SH-SY5Y (cell line): ENCODE measurements around the gene KRT79.

ENCODE experiments used
- GATA2 ChIP-seq: IDR thresholded peaks from 2 replicates; pipeline ENCODE4 v1.6.1; 2011; ENCODE audit warnings: mild to moderate bottlenecking, low read depth, low read length
- GATA3 ChIP-seq: IDR thresholded peaks from 2 replicates; pipeline ENCODE4 v1.6.1; 2011; ENCODE audit warnings: low read depth, mild to moderate bottlenecking, low read length, moderate library complexity

Gene KRT79

DNA sequence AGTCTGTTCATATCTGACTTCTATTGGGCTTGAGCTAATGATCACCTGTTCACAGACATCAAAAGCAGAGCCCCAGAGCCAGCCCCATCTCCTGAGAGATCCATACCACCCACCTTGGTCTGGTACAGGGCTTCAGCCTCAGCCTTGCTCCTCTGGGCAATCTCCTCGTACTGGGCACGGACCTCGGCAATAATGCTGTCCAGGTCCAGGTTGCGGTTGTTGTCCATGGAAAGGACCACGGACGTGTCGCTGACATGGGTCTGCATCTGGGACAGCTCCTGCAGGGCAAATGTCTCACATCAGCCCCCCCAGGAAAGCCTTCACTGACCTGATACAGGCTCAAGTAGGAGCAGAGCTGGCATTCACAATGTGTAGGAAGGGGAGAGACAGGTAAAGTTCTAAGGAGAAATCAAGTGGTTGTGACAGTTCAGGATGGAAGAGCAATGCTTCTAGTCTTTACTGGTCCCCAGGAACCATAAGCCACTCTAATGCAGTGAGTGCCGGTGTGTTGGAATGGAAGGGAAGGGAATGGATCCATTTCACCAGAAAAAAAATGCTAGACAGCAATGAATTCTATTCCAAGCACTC, 25.4 kb downstream of the KRT79 start:
- TF ChIP-seq GATA3, result no peak
- no peak for TF ChIP-seq GATA2

DNA sequence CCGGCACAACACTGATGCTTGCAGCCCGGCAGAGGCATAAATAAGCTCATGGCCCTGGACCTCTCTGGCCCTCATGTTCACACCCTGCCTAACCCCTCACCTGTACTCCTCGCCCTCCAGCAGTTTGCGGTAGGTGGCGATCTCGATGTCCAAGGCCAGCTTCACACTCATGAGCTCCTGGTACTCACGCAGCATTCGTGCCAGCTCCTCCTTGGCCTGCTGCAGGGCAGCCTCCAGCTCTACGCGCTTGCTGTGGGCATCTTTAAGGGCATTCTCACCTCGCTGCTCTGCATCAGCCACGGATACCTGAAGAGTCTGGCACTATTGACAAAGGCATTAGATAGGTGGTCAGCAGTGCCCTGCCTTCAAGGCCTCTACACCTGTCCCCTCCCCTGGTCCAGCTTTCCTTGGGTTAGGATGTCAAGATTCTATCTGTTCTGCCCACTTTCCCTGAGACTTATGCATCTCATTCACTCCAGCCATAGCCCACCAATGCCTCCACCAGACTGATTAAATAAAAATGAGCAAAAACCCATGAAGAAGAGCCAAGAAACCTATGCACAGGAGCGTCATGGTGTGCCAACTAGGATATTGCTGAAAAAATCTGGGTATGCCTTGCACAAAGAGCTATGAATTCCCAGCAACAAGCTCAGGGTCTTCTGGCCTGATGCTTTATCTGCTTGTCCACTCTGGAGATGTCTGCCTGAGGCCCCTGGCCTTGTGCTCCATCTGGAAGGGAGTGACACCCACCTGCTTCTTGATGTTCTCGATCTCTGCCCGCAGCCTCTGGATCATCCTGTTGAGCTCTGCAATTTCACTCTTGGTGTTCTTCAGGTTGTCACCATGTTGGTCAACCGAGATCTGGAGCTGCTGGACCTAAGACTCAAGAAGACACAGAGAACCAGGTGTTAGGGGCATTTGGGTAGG, 26.3 kb downstream of the KRT79 start:
- TF ChIP-seq GATA3 (no peak), GATA2 (no peak)

DNA sequence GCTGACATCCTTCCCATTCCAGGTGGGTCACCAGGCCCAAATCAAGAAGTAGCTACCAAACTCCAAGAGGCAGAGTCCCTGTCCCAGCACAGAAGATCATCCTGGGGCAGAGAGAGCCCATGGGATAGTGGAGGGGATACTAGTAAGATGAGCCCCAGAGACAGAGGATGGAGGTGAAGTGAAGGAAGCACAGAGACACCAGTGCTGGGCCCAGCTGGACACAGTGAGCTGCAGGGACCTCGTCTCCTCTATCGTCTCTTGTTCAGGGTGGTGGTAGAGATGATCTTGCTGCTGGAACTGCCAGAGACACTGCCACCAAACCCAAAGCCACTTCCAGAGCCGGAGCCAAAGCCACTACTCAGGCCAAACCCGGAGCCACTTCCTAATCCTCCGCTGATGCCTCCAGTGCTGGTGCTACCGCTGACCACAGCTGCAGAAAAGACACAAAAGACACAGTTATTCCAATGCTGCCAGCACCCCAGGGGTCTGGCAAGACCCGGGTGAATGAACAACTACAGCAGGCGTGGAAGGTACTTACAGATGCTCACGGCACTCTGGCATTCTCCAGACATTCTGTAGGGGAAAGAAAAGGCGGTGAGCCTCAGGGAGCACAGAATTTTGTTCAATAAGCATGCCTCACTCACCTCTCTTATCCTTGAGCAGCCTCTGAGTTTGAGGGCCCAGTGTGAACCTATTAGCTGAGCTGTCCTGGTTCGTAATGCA, 27.1 kb downstream of the KRT79 start:
- TF ChIP-seq GATA2, result no peak
- no peak for TF ChIP-seq GATA3

GRCh38 chr12:52806169-52806811, 27.8 kb downstream of the KRT79 start:
- TF ChIP-seq GATA2, result no peak
- no peak for TF ChIP-seq GATA3

GRCh38 chr12:52805739-52806138, 28.4 kb downstream of the KRT79 start:
- no peak for TF ChIP-seq GATA2
- no peak for TF ChIP-seq GATA3

- TF ChIP-seq GATA2 (no peak), GATA3 (no peak)
Observed at GRCh38 chr12:52805000-52805399, 29.1 kb downstream of the KRT79 start.

- no peak for TF ChIP-seq GATA3
- no peak for TF ChIP-seq GATA2
Observed at GRCh38 chr12:52802442-52802841, 31.7 kb downstream of the KRT79 start.

- TF ChIP-seq GATA2, result no peak
- no peak for TF ChIP-seq GATA3
Observed at GRCh38 chr12:52801773-52802172, 32.3 kb downstream of the KRT79 start.

DNA sequence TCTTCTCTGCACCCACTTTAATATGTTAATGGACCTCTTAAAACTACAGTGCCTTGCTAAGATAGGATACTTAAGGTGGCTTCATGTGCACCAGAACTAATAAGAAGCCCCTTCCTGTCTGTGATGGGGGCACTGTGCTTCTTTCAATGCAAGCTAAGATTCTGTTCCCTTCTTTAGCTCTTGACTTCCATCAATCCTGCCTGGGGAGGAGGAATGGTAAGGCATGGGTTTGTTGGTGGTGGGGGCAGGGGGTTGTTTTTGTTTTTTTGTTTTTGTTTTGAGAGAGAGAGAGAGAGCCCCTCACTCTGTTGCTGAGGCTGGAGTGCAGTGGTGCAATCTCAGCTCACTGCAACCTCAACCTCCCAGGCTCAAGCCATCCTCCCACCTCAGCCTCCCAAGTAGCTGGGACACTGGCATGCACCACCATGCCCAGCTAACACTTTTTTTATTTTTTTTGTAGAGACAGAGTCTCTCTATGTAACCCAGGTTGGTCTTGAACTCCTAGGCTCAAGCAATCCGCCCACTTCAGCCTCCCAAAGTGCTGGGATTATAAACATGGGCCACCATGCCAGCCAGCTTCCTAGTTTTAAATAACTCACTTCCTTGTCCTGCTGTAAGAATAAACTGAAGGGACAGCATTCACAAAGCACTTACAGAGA, 33.7 kb downstream of the KRT79 start:
- TF ChIP-seq GATA3 (no peak), GATA2 (no peak)

- no peak for TF ChIP-seq GATA2
- TF ChIP-seq GATA3, result no peak
Observed at GRCh38 chr12:52799505-52800211, 34.5 kb downstream of the KRT79 start.

DNA sequence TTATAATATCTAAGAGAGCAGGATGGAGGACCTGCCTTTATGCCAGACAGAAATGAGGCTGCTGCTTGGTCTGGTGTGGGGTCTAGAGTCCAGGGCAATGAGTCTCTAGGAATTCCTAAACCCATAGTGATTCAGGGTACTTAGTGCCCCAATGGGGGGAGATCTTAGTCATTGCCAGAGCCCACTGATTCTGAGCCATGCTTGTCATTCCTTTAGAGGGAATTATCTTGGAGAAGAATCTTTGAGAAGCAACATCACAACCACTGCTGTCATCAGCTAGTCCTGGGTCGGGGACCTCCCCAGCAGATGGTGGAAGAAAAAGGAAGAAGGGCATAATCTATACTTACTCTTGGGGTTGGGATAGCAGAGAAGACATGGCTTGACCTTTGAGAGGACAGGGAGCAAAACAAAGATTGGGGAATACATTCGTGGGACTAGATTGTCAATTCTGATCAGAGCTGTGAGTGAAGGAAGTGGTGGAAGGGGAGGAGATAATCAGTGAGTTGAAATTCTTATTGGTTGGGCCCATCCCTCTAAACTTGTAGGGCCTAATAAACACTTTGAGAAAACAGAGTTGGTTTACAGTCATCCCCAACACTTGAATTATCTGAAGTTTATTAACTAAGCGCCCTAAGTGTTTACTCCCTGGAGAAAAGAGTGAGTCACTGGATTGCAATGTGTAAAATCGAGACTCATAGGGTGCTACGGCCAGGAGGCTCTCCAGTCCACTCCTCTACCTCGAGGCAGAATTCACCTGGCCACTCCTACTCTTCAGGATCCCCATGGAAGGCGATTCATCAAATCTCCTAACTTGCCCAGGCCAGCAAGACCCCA, 35.2 kb downstream of the KRT79 start:
- no peak for TF ChIP-seq GATA3
- no peak for TF ChIP-seq GATA2

- TF ChIP-seq GATA2 (no peak), GATA3 (no peak)
Observed at GRCh38 chr12:52798003-52798670, 36.0 kb downstream of the KRT79 start.

GRCh38 chr12:52797529-52797894, 36.6 kb downstream of the KRT79 start:
- TF ChIP-seq GATA2, result no peak
- no peak for TF ChIP-seq GATA3
